HG03521 (cell line): Measurements from ENCODE around the gene LSM10.

ENCODE experiments used
- ATAC-seq: cut with Tn5 transposase; IDR thresholded peaks from one replicate; pipeline ENCODE4 v1.9.1; 2021; ENCODE audit warnings: mild to moderate bottlenecking, moderate library complexity; ENCODE audit not compliant: unreplicated experiment

LSM10 gene

DNA sequence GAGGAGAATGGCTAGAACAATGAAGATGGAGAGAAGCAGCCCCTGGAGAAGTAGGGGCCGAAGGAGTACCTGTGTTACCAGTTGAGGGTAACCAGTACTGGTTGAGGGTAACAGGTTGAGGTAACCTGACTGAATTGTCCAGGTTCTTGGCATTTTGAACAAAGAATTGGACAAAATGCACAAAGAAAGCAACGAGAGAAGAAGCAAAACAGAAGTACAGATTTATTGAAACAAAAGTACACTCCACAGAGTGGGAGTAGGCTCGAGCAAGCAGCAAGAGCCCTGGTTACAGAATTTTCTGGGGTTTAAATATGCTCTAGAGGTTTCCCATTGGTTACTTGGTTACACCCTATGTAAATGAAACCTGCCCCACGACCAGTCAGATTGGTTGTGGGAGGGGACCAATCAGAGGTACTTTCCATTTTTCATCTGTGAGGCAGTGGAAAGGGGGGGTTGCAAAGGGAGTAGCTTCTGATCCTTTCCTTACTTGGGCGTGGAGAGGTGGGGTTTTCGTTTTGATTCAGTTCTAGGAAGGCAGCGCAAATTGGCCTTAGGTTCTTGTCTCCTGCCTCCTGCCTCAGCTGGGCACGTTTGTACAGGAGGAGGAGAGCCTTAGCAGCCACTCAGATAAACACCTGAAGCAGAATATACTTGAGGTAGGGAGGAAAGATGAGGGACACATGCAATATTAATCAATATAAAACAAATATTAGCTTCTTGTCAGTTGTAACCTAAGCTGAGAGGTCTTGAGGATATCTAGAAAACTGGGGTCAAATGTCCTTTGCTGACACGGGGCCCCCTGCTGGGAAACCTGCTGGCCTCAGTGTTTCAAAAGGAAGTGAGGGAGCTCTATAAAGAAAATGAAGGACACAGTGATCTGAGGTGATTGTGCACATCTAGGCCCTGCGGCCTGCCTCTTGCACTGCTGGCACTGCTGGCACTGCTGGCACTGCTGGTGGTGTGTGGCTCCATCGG lies 14.3 kb upstream of the LSM10 start:
- no peak for ATAC-seq

DNA sequence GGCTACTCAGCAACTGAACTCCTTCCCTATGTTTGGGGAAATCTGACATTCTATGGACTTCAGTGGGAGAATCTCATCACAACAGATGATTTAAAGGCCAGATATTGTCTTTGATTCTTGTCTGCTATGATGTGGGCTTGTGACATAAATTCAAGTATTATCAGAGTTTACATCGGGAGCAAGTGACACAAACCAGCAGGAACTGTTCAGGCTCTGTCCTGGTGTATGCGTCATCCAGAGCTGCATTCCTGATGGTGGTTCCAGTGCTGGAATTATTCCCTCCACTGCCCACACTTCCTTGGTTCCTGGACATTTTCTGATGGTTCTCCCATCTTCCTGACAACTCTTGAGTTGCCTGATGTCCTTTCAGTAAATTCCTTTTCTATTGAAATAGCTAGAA lies 10.8 kb upstream of the LSM10 start:
- ATAC-seq = no peak

DNA sequence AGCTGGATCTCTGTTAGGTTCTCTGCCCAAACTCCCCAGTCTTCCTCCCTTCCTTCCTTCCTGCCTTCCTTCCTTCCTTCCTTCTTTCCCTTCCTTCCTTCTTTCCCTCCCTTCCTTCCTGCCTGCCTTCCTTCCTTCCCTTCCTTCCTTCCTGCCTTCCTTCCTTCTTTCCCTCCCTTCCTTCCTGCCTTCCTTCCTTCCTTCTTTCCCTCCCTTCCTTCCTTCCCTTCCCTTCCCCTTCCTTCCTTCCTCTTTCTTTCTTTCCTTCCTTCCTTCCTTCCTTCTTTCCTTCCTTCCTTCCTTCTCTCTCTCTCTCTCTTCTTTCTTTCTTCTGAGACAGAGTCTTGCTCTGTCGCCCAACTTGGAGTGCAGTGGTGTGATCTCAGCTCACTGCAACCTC lies 8.7 kb upstream of the LSM10 start:
- ATAC-seq = no peak

DNA sequence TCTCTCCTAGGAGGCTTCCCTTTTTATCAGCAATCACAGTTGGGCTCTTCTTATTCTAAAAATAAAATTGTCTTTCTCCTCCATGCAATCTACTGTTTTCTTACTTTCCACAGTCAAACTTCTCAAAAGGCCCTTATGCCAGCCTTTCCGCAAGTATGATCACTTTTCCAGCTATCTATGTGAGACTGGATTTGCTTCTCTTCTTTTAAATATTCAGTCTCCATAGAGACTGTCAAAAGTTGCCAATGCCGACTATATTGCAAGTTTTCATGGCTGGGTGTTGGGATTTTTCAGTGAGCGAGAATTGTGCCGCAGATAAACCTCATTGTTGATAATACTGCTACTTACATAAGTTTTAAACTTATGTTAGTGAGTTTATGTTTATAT lies 4.8 kb upstream of the LSM10 start:
- no peak for ATAC-seq

DNA sequence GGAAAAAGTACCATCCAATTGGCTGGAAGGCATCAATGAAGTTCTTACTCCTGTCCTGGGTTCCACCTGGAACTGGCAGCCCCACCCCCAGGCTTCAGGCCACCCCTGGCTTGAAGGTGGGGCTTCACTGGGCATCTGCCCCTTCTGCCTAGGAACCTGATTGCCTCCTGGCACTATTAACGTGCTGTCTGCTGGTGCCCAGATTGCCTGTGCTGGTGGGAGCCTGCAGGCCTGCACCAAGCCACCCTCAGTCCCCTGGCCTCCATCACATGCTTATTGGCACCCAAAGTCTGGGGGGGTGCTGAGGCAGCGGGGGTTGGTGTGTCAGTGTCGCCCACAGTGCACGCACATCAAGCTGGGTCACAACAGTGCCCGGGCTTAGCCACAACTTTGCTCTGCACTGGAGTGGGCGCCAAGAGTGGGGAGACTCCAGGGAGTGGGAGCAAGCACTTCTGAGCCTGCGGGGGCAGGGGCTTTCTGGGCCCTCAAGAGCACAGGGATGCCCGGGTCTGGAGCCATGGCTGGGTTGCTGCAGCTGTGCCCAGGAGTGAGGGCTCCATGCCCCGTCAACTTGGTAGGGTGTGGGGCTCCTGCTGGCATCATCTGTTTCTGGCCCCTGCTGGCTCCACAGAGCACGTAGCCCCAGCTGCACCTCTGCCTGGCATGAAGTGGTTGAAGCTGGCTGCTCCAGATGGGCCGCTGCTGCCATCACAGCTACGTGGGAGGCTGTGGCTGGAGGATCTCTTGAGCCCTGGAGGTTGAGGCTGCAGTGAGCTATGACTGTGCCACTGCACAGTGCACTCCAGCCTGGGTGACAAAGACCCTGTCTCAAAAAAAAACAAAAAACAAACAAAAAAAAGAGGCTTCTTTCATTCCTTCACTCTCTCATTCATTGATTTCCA lies 4.1 kb upstream of the LSM10 start:
- ATAC-seq = no peak

DNA sequence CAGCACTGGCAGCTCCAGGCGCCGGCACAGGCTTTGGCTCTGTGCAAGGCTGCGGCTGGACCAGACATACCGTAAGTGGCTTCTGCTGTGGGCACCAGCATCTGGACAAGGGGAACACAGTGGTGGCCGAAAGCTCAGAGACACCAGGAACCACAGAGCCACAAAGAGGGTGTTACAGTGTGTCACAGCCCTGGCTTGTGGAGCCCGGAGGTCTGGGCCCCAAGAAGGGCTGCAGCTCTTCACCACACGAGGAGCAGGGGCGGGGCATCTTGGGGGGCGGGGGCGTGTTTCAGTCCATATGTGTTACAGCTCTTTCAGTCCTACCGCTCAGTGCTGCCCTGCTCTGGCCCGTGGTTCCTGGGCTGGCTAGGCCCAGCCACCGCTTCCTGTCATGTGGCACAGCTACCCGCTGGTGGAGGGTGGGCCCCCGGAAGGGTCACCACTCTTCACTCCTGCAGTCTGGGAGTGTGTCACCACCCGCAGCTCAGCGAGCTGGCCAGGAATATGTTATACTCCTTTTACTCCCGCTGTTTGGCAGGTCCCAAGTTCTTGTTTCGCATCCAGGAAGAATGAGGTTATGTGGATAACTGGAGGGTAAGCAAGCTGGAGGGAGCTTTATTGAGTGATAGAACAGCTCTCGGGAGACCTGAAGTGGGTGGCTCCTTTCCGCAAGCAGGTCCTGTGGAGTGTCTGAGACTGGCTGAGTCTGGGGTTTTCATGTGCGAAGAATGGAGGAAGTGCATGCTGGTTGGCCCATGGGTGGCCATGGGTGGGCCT lies 3.3 kb upstream of the LSM10 start:
- ATAC-seq = no peak

DNA sequence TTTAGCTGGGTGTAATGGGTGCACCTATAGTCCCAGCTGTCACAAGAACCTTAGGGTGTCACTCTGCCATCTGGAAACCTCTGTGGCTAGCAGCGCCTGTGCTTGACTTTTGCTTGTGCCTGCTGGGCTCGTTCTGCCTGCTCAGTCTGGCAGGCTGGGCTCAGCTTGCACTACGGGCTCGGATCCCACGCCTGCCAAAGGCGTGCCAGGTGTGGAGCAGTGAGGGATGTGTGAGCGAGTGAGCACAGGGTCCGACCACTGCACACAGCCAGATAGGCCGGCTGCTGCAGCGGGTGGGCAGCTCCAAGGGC lies 2.8 kb upstream of the LSM10 start:
- no peak for ATAC-seq

DNA sequence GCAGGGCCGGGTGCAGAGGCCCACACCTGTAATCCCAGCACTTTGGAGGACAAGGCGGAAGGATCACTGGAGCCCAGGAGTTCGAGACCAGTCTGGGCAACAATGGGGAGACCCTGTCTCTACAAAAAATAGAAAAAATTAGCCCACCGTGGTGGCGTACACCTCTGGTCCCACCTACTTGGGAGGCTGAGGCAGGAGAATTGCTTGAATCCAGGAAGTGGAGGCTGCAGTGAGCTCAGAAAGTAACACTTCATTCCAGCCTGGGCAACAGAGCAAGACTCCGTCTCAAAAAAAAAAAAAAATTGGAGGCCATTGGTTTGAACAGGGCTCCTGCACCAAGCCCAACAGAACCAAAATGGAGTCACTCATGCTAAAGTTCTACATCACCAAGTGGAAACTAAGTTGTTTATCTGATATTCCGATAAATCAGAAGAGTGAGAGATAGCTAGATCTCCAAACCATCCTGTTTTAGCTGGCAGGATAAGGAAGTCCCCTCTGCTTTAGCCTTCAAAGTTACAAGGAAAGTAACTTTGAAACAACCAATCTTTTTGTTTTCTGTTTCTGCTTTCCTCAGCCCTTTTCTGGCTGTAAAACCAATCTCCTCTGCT lies 766 bp upstream of the LSM10 start:
- no peak for ATAC-seq

DNA sequence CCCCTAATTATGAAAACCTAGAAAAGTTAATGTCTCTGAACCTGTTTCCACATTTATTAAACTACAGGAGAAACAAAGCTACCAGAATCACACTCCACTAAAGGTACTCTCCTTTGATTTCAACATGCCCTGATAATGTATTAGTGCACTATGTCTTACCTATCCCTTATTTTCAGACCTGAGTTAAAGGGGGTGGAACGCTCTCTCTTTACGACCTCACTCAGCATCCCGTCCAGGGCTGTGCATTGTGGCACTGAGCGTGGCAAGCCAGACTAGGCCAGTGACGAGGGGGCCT lies 678 bp downstream of the LSM10 start:
- no peak for ATAC-seq

DNA sequence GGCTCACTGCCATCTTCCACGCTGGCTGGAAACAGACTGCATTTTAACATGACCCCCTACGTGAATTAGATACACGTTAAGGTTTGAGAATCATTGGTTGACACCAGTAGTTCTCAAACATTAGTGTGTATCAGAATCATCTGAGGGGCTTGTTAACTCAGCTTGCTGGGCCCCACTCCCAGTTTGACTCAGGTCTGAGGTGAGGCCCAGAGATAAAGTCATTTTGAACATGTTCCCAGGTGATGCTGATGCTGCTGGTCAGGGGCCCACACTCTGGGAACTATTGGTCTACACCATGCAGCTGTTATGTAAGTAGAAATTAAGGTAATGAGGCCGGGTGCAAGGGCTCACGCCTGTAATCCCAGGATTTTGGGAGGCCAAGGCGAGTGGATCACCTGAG lies 1.3 kb downstream of the LSM10 start:
- no peak for ATAC-seq

DNA sequence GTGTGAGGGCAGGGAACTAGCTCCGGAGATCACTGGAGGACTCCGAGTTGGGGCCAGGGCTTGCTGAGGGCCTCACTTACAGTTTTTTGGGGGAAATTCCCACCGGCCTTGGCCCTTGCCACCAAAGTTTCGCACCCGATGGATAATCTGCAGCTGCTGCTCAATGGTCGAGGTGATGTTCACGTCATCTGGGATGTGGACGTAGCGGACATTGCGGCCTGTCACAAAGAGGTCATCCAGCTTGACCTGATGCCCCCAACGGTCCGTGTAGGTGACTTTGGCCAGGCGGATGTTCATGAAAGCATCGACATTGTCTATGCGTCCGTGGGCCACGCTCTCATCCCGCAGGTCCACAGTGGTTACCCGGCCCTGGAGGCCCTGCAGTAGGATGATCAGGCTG lies 4.0 kb downstream of the LSM10 start:
- no peak for ATAC-seq

DNA sequence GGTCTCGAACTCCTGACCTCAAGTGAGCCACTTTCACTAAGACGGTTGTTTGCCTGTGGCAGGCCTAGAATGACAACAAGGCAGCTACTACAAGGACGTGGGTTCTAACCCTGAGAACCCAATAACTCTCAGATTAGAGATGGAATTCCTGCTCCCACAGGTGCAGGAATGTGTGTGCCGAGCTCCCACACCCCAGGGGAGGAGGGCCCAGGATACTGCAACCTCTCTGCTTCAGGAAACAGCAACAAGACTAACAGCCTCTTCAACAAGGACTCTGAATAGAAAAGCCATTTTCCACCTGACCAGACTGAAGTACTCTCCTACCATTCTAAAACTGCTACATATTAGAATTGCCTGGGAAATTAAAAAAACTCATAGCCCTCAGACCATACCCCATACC lies 4.9 kb downstream of the LSM10 start:
- no peak for ATAC-seq

DNA sequence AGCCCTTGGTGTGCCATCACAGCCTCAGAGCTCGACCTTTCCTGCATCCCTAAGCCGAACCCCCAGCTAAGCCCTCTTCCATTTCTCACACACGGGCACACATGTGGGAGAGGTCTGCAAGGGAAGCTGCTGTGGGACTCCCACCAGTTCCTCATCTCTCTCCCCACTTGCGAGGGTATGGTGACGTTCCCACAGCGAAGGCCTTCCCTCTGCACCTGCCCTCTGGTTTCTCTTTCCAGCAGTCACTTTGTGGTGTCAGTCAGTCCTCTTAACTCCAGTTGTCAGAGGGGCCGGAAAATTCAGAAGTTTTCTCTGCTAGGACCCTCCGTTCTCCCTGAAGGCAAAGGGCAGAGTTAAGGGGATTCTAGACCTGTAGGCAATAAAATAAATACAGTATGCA lies 6.4 kb downstream of the LSM10 start:
- ATAC-seq = no peak

DNA sequence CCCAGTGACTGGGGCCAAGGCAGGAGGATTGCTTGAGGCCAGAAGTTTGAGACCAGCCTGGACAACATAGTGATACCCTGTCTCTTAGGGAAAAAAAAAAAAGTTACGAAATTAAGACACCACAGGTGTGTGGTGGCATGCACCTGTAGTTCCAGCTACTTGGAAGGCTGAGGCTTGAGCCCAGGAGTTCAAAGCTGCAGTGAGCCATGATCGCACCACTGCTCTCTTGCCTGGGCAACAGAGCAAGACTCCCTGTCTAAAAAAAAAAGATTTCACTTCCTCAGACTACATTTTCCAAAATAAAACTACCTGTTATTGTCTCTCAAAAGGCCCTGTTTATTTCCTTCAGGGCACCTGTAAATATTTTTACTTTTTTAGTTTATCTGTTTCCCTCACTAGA lies 7.3 kb downstream of the LSM10 start:
- no peak for ATAC-seq

DNA sequence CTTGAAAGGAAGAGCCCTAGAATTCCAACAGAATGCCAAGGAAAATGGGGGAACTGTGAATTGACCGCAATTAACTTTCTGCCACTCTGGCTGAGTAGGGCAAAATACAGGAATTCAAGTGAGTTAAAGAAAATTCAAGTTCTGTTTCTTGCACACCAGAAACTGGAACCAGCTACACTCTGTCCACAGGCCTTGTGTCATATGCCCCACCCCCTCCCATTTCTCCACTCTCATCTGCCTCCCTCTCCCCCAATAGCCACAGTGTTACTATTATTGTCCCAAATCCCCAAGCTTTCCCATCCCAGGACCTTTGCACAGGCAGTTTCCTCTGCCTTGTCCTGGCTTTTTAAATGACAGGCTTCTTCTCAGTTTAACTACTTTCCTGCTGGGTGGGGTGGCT lies 7.7 kb downstream of the LSM10 start:
- no peak for ATAC-seq

DNA sequence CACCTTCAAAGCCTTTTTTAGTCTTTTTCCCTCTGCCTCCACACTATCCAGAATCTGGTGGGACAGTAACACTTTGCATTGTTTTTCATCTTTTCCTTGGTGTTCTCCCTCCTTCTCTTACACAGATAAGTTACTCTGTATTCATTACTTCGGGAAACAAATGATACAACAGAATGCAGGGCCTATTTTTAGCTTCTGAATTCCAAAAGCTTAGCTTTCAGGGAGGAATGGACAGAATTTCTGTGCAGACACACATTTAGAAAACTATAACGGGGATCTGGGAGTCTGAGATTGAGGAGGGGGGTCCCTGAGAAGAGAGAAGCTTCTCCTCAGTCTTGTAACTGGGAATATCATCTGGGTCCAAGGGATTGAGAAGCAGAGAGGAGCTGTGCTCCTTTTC lies 8.4 kb downstream of the LSM10 start:
- ATAC-seq = no peak

DNA sequence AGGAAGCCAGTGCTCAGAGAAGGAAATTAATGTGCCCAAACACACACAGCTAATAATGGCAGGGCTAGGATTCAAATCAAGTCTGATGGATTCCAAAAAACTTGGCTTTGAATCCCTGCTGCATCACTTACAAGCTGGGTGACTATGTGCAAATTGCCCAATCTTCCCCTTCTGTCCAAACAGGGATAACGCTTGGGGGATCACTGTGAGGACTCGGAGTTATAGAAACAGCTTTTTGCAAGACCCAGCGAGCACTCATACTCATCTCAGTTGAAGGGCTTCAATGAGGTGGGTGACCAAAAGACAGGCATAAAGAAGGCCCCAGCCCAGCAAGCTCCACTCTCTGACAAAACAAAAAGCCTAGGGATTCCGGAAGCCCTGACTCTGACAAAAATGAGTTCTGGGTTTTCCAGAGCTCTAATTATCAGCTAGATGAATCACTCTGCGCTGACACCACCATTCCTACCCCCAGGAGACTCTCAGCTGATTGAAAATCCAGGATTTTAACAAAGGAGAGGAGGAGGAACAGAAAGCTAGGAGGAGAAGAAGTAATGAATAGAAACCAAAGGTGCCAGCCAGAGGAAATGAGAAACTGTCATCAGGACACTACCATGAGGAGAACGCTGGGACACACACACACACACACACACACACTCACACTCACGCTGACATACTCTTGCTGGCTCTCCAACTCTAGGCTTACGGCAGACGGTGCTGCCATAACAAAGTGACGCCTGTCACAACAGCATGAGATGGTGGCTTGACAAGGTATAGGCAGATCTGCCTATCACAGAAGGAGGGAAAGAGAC lies 10.4 kb downstream of the LSM10 start:
- ATAC-seq = no peak

DNA sequence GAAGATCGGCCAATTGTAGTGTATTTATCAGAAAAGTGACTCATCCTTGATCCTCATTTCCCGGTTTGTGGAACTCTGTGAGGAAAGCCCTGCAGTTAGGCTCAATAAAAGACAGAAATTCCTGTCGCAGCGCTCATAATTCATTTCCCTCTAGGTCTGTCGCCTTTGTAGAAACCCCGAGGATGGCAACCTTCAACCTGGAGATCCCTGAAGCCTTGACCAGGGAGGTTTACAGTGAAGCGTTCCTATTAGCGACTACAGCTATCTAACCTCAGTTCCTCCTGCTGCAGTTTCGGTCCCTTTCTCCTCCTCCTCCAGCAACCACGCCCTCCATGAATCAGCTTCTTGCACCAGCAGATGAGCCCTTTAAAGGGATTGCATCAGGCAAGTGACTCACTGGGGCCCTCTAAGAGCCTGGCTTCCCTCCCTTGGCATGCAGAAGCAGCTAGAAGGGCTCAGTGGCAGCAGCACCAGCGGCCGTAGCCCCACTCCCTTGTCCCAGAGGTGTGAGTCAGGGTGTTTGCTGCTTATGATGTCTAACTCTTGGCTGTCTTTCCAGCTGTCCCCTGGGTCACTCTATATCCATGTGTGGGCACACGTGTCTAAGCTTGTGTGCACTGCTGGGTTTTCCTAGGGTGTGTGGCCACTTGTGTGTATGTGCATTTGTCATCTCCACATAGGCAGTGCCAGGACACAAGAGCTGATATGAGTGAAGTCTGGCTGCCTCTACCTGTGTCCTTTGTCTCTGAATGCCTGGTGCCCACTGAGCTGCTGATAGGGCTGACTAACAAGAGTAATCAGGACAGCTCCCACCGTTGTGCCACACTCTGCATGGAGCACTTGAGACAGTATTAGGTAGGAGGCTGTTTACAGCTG lies 11.2 kb downstream of the LSM10 start:
- ATAC-seq = peak; percentile 31
